ENCODE measurements around the gene ABLIM1. TPM values are rescaled to one million over a fixed set of nuclear protein-coding genes. Genes with fewer than 3 reads are reported as not detected.

The ABLIM1 gene
- total and polyA plus RNA-seq, 2 of the 4 experiments (the other 2 are of a cell fraction): 7.7 to 9.9 TPM

DNA sequence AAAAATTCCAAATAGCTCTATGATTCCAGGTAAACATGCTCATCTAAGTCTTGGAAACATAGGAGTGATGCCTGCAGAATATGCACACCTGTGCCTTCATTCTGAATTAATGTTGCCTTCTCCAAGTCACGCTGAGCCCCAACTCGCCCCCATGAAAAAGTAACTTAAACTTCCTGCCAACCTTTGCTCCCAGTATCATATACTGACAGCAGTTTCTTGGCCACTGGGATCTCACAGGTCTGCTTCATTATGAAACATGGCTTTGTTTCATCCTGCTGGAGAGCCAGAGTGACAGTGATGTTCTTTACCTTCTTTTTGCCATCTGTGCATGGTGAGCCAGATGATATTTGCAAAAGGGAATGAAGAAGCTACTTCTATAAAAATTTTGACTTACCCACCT is 34.9 kb downstream of the ABLIM1 start:
- H3K23ac ChIP-seq (ENCODE audit: low read depth, low read length): no peak overlapping the region
- DNase-seq (no peak), ATAC-seq (ENCODE audit: low read depth) (no peak)
- no peak overlapping the region for H2BK120ac ChIP-seq (ENCODE audit: low read depth, low read length)
- H4K8ac ChIP-seq (ENCODE audit: low read depth in 2 of 2, low read length in 2 of 2): peak overlapping the region in 1 of 2 experiments; percentile 4; a peak in 1 of 4 replicates
- peaks cover 13% of the 10 kb centered on the region; the same call in 1 of the 2 replicates for H4K20me1 ChIP-seq (ENCODE audit: insufficient read depth, low read length)
- no peak overlapping the region for H4K91ac ChIP-seq (ENCODE audit: insufficient read depth, low read depth, low read length)
- H2BK15ac ChIP-seq (ENCODE audit: low read depth, low read length): no peak overlapping the region
- H3K36me3 ChIP-seq (ENCODE audit: control insufficient read depth, insufficient read depth, low read length): no peaks in the 10 kb centered on the region
- H2AK9ac ChIP-seq (replicated peaks; ENCODE audit: low read depth, low read length, poor library complexity): no peak overlapping the region
- H3K4me1 ChIP-seq (ENCODE audit: control insufficient read depth, insufficient read depth, low read length): peaks cover 14% of the 10 kb centered on the region
- BruUV-seq (replicated peaks): no TSS peak
- 0 out of 2 replicates have a peak, but pooled peaks cover 2% of the 10 kb centered on the region for H3K27me3 ChIP-seq (ENCODE audit: control insufficient read depth, insufficient read depth, low read length)
- H3K56ac ChIP-seq (ENCODE audit: extremely low read depth, insufficient read depth, low read length): no peak overlapping the region
- H2AFZ ChIP-seq (replicated peaks; ENCODE audit: low read length, poor library complexity): no peak overlapping the region
- H2BK5ac ChIP-seq (ENCODE audit: low read depth, low read length, poor library complexity, severe bottlenecking): peak overlapping the region; percentile 23
- H3K27ac ChIP-seq (ENCODE audit: insufficient read depth, low read length): peak overlapping the region; percentile 10; the same call in 1 of the 2 replicates
- H3K18ac ChIP-seq (ENCODE audit: low read depth, low read length): peak overlapping the region; percentile 46
- no peak overlapping the region for H3K9ac ChIP-seq (ENCODE audit: low read depth, low read length)
- peaks cover 16% of the 10 kb centered on the region for H3K9me1 ChIP-seq (ENCODE audit: insufficient read depth, low read length)
- H3K9me3 ChIP-seq (ENCODE audit: control insufficient read depth, insufficient read depth, low read length): no peaks in the 10 kb centered on the region
- ChIA-PET CTCF (no interaction called here), POLR2A (ENCODE audit: unreplicated experiment) (no interaction called here)
- H4K5ac ChIP-seq (ENCODE audit: low read depth, low read length): no peak overlapping the region
- in situ Hi-C loops (cut with MboI; ENCODE audit: low sequenced_read_pairs): no loop called here
- peak overlapping the region; percentile 37; the same call in 1 of the 2 replicates for H2AK5ac ChIP-seq (ENCODE audit: low read depth, low read length)
- H3K14ac ChIP-seq (replicated peaks; ENCODE audit: low read depth, low read length): peak overlapping the region; percentile 40; the same call in 1 of the 2 replicates
- intact Hi-C loops (cut with micrococcal nuclease): no loop called here
- peak overlapping the region; percentile 44; the same call in 1 of the 2 replicates for H3K4me2 ChIP-seq (ENCODE audit: low read depth, low read length)
- H3K79me1 ChIP-seq (ENCODE audit: low read depth in 1 of 2, low read length in 2 of 2): peaks cover 0 to 7% of the 10 kb centered on the region in 2 experiments; a peak in 1 of 4 replicates
- H3K4me3 ChIP-seq (ENCODE audit: insufficient read depth, low read depth, low read length): no peak overlapping the region
- peak overlapping the region; percentile 37 for H3K4ac ChIP-seq (ENCODE audit: low read depth, low read length)
- no CpG with 5 or more reads among the region's 2 CpGs for WGBS, 2 experiments (ENCODE audit: extremely low coverage in 2 of 2, insufficient read length in 1 of 2)
- dilution Hi-C loops (cut with HindIII; ENCODE audit: low sequenced_read_pairs, unreplicated experiment): no loop called here
- no peak for TF ChIP-seq FOS (IDR thresholded peaks at IDR 0.05; ENCODE audit: low read depth, low read length)
- no peak for TF ChIP-seq MAFK (IDR thresholded peaks at IDR 0.05; ENCODE audit: low read depth, low read length)
- no peak for TF ChIP-seq BHLHE40 (IDR thresholded peaks at IDR 0.05; ENCODE audit: low read depth, low read length)
- no peak for TF ChIP-seq RFX5 (IDR thresholded peaks at IDR 0.05; ENCODE audit: low read depth, low read length)
- no peak for TF ChIP-seq MAZ (IDR thresholded peaks at IDR 0.05; ENCODE audit: borderline replicate concordance, low read depth, low read length)
- no peak overlapping the region; the same call in 1 of the 2 replicates for H2BK20ac ChIP-seq (ENCODE audit: low read depth, low read length)

All from IMR-90 (cell line).